Prostate gland (tissue), 2 donors: ENCODE results near the gene PGP. TPM values are rescaled to one million over a fixed set of nuclear protein-coding genes. Genes with fewer than 3 reads are reported as not detected.
A peak's percentile ranks its signal among the peaks of the same experiment; 100 is the strongest.

Experiments
- DNase-seq: peaks from one replicate; pipeline ENCODE4 v3.0.0-alpha.2; 2019; ENCODE audit warnings: low spot score
- H3K27ac ChIP-seq, 2 donors: fragments of 200-600 bp; sonication (generic); 2 replicates each; pipeline ENCODE4 v1.5.1; 2017 to 2019
- H3K27me3 ChIP-seq: fragments of 200-600 bp; sonication (generic); replicated peaks from 2 replicates; pipeline ENCODE4 v1.5.1; 2019; ENCODE audit not compliant: insufficient read depth
- H3K36me3 ChIP-seq, 2 donors: fragments of 200-600 bp; sonication (generic); 1 replicate in 1 of 2; 2 replicates in 1 of 2; pipeline versions ENCODE4 v1.5.1 to v1.8.1; 2017 to 2019
- H3K4me1 ChIP-seq: fragments of 200-600 bp; sonication (generic); replicated peaks from 2 replicates; pipeline ENCODE4 v1.5.1; 2019
- H3K4me3 ChIP-seq, 2 donors: fragments of 200-600 bp; sonication (generic); 2 replicates each; pipeline ENCODE4 v1.5.1; 2017 to 2019
- H3K9me3 ChIP-seq: fragments of 200-600 bp; sonication (generic); 2 replicates; pipeline ENCODE4 v1.5.1; 2017
- POLR2A ChIP-seq: fragments of 450-650 bp; IDR thresholded peaks from one replicate; pipeline ENCODE4 v1.6.1; 2016; ENCODE audit warnings: antibody characterized with exemption, mild to moderate bottlenecking
- POLR2AphosphoS5 ChIP-seq: sonication (generic); formaldehyde crosslinking; IDR thresholded peaks from one replicate; pipeline ENCODE4 v1.6.1; 2017; ENCODE audit warnings: antibody characterized with exemption
- WGBS: methylation state at CpG from one replicate; pipeline ENCODE4 v1.1.5; 2018; 5-methylcytosine and 5-hydroxymethylcytosine counted together
- intact Hi-C: fragments of 100-400 bp; cut with DNase I; formaldehyde crosslinking; loops from one replicate; pipeline ENCODE4 v1.14.2; 2022
- total RNA-seq, 2 donors: library from RNA; depleted of rRNA; stranded (reverse); fragments of >200 nt; gene quantifications; one replicate each; pipeline ENCODE4 v1.1.0, GENCODE V29; 2016
- TF ChIP-seq, protein P1 (sequence below), 4 experiments: fragments of 200-600 bp in 2 of 4; fragments of 450-650 bp in 2 of 4; sonication (generic) in 2 of 4; IDR thresholded peaks; 1 replicate in 3 of 4; 2 replicates in 1 of 4; pipeline ENCODE4 v1.5.1; 2016 to 2019; ENCODE audit warnings: antibody characterized with exemption in 4 of 4, mild to moderate bottlenecking in 2 of 4, moderate library complexity in 2 of 4

PGP gene
- total RNA-seq, 2 donors from 2014 or later = 12.7 to 23.7 TPM

DNA sequence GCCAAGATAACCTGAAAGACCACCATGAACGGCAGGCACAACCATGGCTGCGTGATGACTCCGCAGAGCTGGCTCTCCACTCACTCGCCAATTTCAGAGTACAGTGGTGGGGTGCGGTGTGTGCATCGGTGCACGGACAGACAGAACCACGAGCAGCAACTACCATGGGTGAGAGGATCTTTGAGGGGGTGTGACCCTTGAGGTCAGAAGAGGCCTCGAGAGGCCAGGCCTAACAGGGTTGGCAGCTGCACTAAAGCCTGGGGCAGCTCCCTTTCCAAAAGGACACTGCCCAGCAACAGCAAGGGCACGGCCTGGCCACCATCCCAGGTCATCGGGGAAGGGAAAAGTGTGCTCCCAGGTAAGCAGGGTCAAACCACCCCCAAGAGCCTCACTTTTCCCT is 38.7 kb upstream of the PGP start:
- TF ChIP-seq POLR2AphosphoS5 (no peak), POLR2A (no peak)
- TF ChIP-seq, protein P1, sequence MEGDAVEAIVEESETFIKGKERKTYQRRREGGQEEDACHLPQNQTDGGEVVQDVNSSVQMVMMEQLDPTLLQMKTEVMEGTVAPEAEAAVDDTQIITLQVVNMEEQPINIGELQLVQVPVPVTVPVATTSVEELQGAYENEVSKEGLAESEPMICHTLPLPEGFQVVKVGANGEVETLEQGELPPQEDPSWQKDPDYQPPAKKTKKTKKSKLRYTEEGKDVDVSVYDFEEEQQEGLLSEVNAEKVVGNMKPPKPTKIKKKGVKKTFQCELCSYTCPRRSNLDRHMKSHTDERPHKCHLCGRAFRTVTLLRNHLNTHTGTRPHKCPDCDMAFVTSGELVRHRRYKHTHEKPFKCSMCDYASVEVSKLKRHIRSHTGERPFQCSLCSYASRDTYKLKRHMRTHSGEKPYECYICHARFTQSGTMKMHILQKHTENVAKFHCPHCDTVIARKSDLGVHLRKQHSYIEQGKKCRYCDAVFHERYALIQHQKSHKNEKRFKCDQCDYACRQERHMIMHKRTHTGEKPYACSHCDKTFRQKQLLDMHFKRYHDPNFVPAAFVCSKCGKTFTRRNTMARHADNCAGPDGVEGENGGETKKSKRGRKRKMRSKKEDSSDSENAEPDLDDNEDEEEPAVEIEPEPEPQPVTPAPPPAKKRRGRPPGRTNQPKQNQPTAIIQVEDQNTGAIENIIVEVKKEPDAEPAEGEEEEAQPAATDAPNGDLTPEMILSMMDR (IDR thresholded peaks at IDR 0.05) = no peak
- Histone ChIP-seq H3K4me1 (peaks cover 10% of the 10 kb centered on the region), H3K9me3 (no peaks in the 10 kb centered on the region), H3K27ac (no peak overlapping the region), H3K4me3 (no peak overlapping the region), H3K36me3 (peaks cover 10 to 17% of the 10 kb centered on the region in 2 donors), H3K27me3 (no peaks in the 10 kb centered on the region)
- intact Hi-C loops = loop anchor here (5.0 to 10.0 kb wide), 2 partner anchors 48 to 96 kb away; partner anchors contain the start of genes MLST8 and TRAF7
- WGBS = 80% methylated on average over 11 of the region's 11 CpGs
- DNase-seq = no peak

DNA sequence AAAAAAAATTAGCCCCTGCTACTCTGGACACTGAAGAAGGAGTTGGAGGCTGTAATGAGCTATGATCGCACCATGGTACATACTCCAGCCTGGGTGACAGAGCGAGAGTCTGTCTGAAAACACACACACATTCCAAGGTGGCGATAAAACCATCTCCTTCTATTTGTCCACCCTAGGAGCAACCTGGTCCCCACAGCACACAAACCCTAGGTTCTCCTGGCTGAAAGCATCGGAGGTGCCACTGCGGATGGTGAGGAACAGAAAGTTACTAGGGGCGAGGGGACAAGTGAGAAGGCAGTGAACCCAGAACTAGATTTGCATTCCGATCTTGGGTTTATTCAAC is 38.1 kb upstream of the PGP start:
- DNase-seq = no peak
- Histone ChIP-seq H3K4me1 (peaks cover 10% of the 10 kb centered on the region), H3K36me3 (peaks cover 10 to 17% of the 10 kb centered on the region in 2 donors), H3K27ac (peak overlapping the region in 1 of 2 donors; percentile 94), H3K9me3 (no peaks in the 10 kb centered on the region), H3K27me3 (no peaks in the 10 kb centered on the region), H3K4me3 (no peak overlapping the region)
- intact Hi-C loops = loop anchor here (5.0 to 10.0 kb wide), 2 partner anchors 48 to 95 kb away; partner anchors contain the start of genes MLST8 and TRAF7
- TF ChIP-seq, protein P1 (IDR thresholded peaks at IDR 0.05) = no peak
- TF ChIP-seq POLR2A = no peak
- WGBS = 92% methylated on average over 7 of the region's 7 CpGs

DNA sequence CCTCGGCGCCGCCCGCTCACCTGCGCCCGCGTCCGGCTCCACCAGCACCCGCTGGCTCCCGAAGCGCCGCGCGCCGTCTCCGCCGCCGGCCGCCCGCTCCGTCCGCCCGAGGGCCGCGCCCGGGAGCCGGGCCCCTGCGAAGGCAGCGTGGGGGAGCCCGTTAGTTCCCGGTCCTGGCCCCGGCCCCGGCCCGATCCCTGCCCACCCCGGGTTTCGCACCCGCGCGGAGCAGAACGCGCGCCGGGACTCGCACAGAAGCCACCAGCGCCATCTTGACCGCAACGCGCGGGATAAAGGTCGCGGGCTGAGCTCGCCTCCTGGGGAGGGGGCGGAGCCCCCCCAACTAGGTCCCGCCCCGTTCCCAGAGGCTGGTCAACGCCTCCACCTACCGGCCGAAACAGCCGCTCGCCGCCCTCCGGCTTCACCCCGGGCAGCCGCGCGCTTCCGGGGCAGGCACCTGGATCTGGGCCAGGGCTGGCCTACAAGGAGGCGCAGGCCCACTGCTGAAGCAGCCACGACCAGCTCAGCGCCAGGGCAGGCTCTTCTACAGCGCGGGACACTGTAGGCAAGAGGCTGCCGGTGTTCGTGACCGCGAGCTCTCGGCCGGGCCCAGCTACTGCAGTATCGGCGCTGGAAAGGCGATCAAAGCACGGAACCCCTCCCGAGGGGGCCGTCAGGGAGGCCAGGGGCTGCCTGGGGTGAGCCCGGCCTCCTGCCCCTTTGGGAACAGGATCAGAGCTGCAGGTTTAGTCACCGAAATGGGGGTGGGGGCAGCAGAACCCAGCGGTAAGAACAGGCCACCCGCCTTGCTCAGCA is 36.9 kb upstream of the PGP start, which contains the start of gene ECI1:
Gene ECI1 (minus strand): TSS at position 292 of the 816 bp plus-strand sequence. CDS start 21 bp downstream, at position 271.
- H3K9me3 ChIP-seq = no peaks in the 10 kb centered on the region
- H3K4me1 ChIP-seq = peaks cover 10% of the 10 kb centered on the region
- peaks cover 10 to 12% of the 10 kb centered on the region in 2 donors for H3K36me3 ChIP-seq
- DNase-seq = peak; percentile 92
- WGBS = 2% methylated on average over 57 of the region's 88 CpGs
- H3K27me3 ChIP-seq = no peaks in the 10 kb centered on the region
- peak; percentile 85 for TF ChIP-seq POLR2A
- TF ChIP-seq, protein P1 (IDR thresholded peaks at IDR 0.05) = peak; percentile 53 to 96 (median 84)
- peak; percentile 93 for TF ChIP-seq POLR2AphosphoS5
- intact Hi-C loops = loop anchor here (5.0 to 10.0 kb wide), 2 partner anchors 47 to 94 kb away; partner anchors contain the start of genes MLST8 and TRAF7
- peak within 1 kb of the TSS; percentile 73 to 84 for H3K4me3 ChIP-seq
- peak within 1 kb of the TSS; percentile 88 to 94 for H3K27ac ChIP-seq

DNA sequence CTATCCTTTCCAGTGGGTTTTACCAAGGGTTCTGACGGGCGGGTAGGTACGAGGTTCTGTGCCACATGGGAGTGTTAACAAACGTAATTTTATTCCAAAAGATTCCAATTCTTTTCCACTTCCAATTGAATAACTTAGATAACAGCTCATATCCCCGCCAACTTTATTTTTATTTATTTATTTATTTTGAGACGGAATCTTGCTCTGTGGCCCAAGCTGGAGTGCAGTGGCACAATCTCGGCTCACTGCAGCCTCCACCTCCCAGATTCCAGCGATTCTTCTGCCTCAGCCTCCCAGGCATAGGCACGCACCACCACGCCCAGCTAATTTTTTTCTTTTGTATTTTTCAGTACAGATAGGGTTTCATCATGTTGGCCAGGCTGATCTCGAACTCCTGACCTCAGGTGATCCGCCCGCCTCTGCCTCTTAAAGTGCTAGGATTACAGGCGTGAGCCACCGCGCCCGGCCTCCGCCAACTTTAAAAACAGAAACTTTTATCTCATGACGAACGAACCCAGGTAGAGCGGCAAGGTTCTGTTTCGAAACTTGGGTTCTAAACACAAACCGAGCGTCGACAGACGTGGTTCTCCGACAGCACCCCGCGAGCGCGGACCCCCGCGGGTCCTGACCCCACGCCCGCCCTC is 36.1 kb upstream of the PGP start:
- no peak for TF ChIP-seq POLR2A
- TF ChIP-seq, protein P1 (IDR thresholded peaks at IDR 0.05) = no peak
- no peak for TF ChIP-seq POLR2AphosphoS5
- DNase-seq = no peak
- H3K4me1 ChIP-seq = peaks cover 10% of the 10 kb centered on the region
- peaks cover 10 to 20% of the 10 kb centered on the region in 2 donors for H3K36me3 ChIP-seq
- WGBS = 4% methylated on average over 35 of the region's 35 CpGs
- H3K27me3 ChIP-seq = no peaks in the 10 kb centered on the region
- H3K9me3 ChIP-seq = no peaks in the 10 kb centered on the region
- peak overlapping the region; percentile 88 to 94 for H3K27ac ChIP-seq
- intact Hi-C loops = loop anchor here (5.0 to 10.0 kb wide), 2 partner anchors 46 to 93 kb away; partner anchors contain the start of genes MLST8 and TRAF7
- H3K4me3 ChIP-seq = peak overlapping the region; percentile 73 to 84
